HG02938 (cell line): ENCODE measurements around the gene MAP1B.
A peak's percentile ranks its signal among the peaks of the same experiment; 100 is the strongest.
"Not testable (repeated sequence)": the region's sequence is repeated elsewhere in the genome, so short reads cannot be mapped to it uniquely, and the experiment has no call there.

Experiments
- ATAC-seq: cut with Tn5 transposase; IDR thresholded peaks from one replicate; pipeline ENCODE4 v1.9.1; 2021; ENCODE audit warnings: mild to moderate bottlenecking, moderate library complexity; ENCODE audit not compliant: unreplicated experiment

The MAP1B gene

DNA sequence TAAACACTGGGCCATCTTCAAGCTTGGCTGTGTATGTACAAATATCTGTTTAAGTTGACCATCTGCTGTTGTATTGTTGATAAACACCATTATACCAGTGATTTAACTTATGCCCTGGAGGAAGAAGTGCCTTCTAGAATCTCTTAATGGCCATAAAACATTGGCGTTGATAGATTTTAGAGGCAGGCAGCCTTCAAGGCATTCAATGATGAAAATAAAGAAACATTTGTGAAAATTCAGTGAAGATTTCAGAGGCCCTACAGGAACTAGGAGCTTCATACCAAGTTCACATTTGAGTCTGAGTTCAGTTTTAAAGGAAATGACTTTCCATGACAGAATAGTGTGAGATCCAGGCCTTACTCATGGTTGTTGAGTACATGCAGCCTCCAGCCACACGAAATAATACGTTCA is 52.2 kb downstream of the MAP1B start:
- ATAC-seq = no peak

DNA sequence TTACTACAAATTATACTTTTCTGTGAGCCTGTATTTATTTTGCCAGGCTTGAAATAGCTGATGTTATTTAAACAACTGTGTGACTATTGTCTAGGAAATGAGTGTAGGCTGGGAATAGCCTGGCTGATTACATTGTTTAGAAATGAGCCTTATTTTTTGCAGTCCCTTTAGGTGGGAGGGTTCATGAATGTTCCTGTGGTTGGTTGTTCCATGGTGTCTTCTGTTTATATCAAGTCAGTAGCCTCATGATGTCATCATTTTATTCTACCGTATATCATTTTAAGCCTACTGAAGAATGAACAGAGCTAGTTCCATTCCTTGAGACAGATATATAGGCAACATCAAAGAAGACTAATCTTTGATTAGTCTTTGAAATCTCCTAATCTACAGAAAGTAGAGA is 53.1 kb downstream of the MAP1B start:
- ATAC-seq = no peak

DNA sequence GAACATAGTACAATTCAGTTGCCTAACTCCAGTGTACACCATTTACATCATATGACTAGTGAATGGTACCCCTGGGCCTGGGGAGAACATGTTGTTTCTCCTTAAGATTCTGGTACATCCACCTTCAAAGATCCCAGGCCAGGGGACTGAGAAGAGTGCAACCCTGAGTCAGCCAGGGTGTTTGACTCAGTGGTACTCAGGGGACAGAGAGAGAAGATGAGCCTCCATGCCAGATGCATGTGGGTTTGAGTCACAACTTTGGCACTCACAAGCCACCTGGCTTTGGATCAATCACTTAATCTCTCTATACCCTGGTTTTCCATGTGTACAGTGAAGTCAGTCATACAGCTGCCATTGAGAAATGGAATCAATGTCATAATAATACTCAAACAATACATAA is 53.7 kb downstream of the MAP1B start:
- no peak for ATAC-seq

DNA sequence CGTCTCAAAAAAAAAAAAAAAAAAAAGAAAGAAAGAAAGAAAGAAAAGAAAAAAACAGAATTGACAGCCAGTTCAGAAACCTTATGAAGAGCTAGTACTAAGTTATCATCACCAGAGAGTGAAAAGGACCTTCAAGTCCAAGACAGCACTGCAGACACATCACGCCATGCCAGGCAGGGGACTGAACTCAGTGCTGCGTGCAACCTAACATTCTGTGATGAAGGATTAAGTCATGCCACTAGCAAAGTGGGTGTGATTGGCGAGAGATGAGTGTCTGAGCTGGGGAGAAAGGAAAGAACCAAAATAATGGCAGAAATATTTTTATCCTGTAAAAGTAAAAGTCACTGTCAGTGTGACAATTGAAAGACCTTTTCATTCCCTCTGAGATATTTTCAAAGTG is 54.7 kb downstream of the MAP1B start:
- ATAC-seq = no peak

DNA sequence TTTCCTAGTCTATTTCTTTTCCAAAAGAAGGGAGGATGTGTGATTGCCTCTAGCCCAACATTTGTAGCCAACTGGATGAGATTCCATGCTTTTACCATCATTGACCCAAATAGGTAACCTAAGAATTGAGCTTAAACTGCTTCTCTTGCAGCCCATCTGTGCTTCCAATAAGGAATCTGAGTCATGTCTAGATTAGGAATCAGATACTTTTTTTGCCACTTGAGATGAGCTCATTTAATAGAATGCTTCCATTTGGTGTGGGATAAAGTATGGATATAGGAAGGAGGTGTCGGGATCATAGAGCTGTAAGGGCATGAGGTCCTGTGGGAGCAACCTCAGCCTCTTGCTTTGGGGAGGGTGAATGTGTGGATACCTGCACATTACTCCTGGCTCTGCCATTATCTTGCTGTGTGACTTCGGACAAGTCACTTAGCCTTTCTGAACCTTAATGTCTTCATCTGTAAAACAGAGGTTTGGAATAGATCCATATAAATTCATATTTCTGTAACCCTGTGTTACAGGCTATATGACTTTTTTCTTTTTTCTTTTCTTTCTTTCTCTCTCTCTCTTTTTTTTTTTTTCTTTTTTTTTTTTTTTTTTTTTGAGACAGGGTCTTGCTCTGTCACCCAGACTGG is 56.2 kb downstream of the MAP1B start:
- ATAC-seq = no peak

DNA sequence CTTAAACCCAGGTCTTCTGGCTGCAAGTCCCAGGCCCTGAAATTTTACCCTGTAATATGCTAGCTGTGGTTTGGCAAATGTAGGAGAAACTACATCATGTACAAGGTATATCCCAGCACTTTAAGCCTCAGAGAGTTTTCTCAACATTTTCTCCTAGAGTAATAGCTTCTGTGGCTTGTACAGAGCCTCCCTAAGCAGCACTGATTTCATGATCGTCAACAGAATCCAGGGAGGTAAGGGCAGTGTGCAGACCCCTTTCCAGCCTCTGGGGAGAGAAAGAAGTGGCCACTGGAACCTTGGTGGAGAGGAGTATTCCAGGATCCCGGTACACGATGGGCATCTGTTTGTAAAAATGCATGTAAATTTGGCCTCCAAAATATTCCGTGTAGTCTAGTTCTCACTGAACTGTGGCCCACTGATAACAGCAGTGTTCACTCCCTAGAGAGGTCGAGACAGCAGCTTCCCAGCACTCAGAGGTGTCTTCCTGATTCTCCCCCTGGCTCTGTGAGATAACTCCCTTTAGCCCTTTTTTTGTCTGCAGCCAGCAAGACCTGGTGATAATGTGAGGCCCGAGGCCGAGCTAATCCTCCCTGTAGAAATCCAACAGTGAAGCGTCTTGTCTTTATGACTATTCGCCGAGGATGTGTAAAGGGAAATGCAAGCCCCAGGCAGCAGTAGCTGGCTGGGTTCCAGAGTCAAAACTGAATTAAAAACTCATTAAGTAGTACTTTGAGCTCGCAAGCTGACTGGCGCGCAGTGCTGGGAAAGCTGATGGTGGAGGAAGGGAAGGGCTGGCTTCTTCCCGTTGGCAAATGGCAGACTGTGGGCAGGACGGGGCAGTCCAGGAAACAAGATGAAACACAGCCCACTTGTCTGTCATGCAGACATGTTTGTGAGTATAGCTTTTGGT is 59.0 kb downstream of the MAP1B start:
- ATAC-seq = no peak

DNA sequence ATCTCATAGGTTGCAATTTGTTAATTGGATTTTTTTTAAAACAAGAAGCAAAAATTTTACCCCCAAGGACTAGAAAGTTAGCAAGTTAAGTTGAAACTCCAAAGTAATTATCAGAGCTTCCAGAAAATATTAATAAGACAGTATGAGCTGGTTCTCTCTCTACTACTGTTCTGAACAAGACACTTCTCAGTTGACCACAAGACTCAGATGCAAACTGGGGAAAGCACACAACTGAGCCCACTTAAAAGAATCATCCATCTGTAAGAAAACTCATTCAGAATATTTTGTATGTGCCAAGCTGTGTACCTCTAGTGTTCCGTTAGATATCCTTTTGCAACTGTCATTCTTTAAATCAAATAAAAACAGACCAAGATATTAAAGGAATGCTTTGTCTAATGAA is 60.0 kb downstream of the MAP1B start:
- no peak for ATAC-seq

DNA sequence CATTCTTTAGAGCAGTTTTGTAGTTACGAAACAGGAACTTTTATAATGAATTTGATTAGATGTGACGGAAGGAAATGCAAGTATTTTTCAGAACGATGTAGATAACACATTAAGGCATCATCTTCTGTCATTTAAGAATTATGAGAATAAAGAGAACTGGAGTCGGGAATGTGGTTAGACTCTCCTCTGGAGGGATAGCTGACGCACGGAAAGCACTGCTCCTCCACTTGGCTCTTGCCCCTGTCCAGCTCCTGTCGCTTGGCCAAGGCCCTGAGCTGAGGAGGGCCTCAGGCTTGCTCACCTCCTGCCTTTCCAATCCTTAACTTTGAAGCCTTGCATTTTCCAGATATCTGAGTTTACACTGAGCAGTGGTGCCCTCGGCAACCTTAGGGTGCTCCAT is 60.5 kb downstream of the MAP1B start:
- no peak for ATAC-seq

DNA sequence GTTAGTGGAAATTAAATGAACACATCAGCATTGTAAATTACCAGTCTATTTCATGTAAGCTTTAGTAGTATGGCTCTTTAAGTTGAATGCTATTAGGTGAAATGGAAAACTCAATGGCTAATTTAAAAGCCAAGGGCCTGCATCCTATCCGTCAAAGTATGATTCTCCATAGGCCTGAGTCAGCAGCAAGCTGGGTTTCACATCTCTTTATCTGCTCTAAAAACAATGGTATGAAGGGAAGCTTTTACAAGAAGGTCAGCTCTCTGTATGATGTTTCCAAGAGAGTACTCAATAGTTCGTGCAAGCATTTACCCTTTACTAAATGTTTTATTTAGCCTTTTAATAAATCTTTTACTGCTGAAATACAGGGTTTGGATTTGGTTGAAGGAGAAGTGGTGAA is 62.8 kb downstream of the MAP1B start:
- ATAC-seq = no peak

DNA sequence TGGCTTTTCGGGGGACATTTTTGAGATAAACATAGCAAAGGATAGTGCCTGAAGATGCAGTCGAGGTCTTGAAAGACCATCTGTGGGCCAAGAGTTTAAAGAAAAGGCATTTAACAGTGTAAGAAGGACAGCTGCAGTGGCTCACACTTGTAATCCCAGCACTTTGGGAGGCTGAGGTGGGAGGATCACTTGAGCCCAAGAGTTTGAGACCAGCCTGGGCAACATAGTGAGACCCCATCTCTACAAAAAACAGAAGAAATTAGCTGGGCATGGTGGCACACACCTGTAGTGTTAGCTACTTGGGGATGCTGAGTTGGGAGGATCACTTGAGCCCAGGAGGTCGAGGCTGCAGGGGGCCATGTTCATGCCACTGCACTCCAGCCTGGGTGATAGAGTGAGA is 63.9 kb downstream of the MAP1B start:
- not testable (repeated sequence) for ATAC-seq

DNA sequence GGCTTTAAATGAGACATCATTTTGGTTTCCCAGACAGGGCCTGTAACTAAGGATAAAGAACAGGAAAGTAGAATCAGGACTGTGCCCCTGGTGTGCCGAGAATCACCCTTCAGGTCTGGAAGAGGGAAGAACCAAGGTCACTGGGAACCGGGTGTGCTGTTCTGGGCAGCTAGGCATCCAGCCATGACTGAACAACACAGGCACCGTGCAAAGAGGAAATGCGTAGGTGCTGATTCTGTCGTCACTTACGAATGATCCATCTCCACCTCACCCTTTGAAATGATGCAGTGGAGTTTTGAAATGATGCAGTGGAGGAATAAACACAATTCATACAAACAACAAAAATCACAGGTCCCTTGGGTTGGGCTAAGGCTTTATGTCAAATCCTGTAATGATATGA is 64.4 kb downstream of the MAP1B start:
- no peak for ATAC-seq

DNA sequence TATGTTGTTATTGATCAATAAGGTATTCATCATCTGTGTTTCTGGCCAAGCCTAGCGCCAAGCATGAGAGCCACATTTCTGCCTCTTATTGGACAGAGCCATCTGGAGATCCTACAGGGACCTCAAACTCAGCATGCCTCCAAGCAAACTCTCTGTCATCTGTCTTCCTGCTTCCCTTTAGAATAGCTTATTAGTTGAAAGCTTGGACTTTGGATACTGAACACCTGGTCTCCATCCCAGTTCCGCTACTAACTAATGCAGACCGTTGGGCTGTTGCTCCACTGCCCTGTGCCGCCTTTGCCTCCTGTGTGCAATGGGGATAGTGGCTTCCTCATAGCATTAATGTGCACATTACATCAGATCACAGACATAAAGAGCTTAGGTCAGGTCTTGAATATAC is 65.5 kb downstream of the MAP1B start:
- ATAC-seq = no peak

DNA sequence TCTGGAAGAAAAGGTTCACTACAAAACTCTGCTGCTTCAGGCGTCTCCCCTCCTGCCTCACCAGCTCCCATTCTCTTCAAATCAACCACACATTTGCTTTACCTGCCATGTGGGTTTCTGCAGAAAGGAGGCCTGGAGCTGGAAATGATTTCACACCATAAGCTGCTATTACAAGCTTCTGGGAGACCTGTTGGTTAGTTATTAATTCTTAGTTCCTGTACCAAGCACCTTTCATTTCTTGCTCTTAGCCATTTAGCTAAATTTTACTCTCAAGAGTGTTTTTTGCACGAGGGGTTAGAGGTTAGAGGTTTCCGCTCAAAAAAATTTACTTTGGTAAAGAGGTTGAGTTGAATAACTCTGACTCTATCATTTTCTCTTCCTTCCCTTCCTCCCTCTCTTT is 70.3 kb downstream of the MAP1B start:
- ATAC-seq = peak; percentile 83

DNA sequence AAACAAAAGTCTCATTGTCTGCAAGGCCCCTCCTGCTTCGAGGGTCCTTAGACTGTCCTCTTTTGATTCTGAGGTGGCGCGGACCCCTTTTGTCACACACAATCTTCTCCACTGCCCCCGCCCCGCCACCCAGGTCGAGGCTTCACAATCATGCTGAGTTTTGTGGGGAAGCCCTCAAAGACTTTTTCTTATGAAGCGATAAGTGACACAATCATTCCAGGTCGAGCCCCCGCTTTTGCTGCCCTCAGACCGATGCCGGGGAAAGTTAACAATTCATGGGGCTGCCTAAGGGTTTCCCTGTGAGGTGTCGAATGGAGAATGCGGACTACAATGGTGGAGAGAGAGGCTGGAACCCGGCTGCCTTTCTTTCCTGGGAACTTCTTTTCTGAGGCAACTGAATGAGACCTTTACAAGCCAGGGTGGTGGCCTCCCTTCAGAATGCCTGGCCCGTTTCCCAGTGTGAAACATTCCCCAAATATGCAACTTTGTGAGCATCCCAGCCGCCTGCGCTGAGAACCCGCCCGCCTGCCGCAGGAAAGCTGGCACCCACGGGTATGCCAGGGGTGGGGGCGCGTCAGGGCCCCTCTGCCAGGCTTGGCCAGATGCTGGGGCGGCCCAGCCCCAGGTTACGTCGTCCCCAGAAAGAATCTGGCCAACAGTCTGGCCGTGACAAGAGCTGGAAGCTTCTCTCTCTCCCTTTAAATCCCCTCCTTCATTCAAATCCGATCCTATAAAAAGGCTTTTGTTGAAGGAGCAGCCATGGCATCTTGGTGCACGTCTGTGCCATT is 71.9 kb downstream of the MAP1B start:
- ATAC-seq = no peak

DNA sequence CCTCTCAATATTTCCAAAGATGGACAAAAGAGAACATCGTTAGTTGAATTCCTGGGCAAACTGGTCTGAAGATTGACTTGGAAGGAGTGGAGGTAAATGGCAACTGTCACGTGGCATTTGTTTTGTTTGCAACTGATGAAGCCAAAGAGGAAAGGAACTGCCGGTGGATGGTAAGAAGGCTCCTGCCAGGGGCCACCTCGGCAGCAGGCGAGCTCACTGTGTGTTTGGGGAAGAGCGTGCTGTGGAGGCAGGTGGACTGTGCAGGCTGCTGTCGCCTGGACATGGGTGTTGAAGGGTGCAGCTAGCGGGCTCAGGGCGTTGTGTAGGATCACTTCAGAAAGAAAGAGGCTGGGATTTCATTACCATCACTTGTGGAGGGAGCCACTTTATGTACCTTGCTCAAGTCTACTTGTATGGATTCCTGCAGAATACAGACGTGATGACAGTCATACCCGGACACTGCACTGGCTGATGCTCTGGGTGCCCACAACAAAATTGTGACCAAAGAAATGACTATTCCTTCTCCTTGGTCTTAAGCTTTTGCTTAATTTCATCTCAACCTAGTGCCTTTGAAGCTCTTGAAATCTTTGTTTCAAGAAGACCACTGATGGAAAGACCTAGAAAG is 72.7 kb downstream of the MAP1B start:
- ATAC-seq = no peak

DNA sequence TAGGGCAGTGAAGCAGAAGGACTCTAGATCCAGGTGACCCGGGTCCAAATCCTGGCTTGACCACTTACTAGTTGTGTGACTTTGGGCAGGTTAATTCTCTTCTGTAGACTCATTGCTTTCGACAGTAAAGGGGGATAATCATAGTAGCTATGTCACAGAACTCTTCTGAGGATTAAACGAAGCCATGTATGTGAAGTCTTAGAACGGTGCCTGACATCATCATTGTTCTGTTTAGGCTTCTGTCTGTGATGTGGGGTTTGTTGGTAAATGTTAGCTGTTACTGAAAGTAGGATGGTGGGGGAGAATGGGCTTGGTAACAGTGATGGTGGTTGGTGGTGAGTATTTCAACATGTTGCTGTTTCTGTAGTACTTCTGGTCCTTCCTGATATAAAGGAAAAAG is 73.7 kb downstream of the MAP1B start:
- ATAC-seq = no peak

DNA sequence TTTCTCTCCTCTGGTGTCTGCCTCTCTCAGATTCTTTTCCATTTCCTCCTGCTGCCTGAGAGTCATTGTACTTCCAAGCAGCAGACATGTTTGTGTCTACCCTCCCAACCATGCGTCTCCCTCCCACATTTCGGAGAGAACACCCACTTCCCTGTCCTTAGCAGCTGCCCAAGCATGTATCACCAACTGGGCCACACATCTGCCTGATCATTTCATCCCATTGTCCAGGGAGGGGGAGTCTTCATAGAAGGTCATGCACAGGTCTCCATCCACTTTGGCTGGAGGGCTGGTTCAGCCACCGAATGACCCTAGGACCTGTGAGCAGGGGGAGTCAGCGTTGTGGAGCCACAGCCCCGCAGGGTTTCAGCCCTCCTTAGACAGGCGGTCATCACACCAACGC is 75.4 kb downstream of the MAP1B start:
- no peak for ATAC-seq

DNA sequence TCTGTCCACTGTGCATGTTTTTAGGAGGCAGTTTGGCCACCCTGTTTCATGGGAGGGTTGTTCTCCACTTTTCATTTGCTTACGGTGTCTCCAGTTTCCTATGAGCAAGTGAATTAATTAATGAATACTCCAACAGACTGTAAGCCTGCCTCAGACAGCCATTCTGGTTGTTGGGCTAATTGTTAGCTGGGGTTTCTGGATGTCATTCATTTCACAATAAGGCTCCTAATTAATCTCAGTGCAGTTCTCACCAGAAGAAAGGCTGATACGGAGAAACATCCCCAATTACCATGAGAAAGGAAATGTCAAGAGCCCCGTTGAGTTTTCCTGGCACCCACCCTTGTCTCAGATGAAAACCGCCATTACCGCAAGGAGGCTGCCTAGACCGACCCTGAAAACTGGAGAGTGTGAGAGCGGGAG is 75.8 kb downstream of the MAP1B start:
- no peak for ATAC-seq

DNA sequence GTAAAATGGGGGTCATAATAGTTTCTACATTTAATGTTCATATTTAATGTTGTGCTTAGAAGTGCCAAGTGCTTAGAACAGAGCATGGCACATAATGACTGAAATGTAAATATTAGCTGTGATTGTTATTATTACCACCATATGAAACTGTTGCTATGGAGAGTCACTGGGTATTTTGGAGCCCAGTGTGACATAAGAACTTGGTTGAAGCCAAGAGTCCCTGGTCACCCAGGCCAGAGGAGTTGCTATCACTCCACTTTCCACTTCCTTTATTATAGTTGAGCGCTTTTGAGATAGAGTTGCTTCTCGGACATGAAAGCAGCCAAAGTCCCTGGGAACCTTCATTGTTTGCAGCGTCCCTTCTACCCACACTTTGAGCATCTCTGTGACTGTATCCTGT is 77.1 kb downstream of the MAP1B start:
- ATAC-seq = no peak

DNA sequence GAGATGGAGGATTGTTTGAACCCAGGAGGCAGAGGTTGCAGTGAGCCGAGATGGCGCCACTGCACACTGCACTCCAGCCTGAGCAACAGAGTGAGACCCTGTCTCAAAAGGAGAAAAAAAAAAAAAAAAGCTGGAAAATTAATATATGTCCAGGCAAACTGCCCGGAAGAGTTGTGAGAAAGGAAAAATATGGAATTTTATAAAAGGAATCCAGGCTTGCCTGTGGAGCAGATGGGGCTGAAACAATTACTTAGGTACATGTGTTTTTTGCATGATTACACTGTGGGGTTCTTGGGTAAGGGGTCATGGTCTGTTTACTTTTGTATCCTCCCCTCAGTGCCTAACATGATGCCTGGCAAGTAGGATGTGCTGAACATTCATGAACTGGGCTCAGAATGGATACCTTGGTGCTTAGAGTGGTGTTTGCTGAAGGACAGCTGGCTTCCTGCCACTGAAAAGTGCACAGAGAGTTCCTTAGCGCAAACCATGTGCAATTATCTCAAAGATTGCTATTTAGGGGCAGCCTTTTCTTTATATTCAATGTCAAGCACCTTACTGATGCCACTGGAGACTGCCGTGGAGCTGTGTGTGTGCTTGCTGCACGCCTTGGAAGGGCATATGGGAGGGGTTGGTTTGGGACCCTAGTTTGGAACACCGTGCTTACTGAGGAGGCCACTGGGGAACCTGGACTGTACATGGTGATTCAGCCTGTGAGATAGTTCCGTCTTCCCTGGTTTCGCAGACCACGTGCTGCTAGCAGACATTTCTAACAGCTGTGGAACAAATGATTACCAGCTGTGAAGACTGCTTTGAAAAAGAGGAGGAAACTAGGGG is 78.4 kb downstream of the MAP1B start:
- ATAC-seq = no peak
